ENCODE data around the gene INPP5F. TPM values are rescaled to one million over a fixed set of nuclear protein-coding genes. Genes with fewer than 3 reads are reported as not detected.

Gene INPP5F
- total RNA-seq, result 13.9 and 15.3 TPM in 2 replicates

- no peaks in the 10 kb centered on the region for H3K36me3 ChIP-seq (ENCODE audit: control insufficient read depth, insufficient read depth, low read length)
- H3K4me3 ChIP-seq (ENCODE audit: low read depth, low read length), result peak within 1 kb of the TSS; percentile 76
- peak; percentile 75 for DNase-seq (ENCODE audit: low read depth)
- no peak for TF ChIP-seq CTCF (IDR thresholded peaks at IDR 0.05; ENCODE audit: insufficient read depth, low read length, poor library complexity, severe bottlenecking)
- no peaks in the 10 kb centered on the region for H3K27me3 ChIP-seq (ENCODE audit: control insufficient read depth, insufficient read depth, low read length)
These were observed at the start of gene INPP5F for GRCh38 chr10:119725828-119726675. Gene INPP5F (plus strand): TSS chr10:119726050. CDS start chr10:119726263, 213 bp downstream.

GRCh38 chr10:119677126-119677525, 48.7 kb upstream of the INPP5F start:
- Histone ChIP-seq H3K27me3 (ENCODE audit: control insufficient read depth, insufficient read depth, low read length) (no peaks in the 10 kb centered on the region), H3K36me3 (ENCODE audit: control insufficient read depth, insufficient read depth, low read length) (peaks cover 3% of the 10 kb centered on the region), H3K4me3 (ENCODE audit: low read depth, low read length) (no peak overlapping the region)
- no peak for DNase-seq (ENCODE audit: low read depth)
- no peak for TF ChIP-seq CTCF (IDR thresholded peaks at IDR 0.05; ENCODE audit: insufficient read depth, low read length, poor library complexity, severe bottlenecking)

- no peak overlapping the region for H3K4me3 ChIP-seq (ENCODE audit: low read depth, low read length)
- TF ChIP-seq CTCF (IDR thresholded peaks at IDR 0.05; ENCODE audit: insufficient read depth, low read length, poor library complexity, severe bottlenecking), result no peak
- no peaks in the 10 kb centered on the region for H3K27me3 ChIP-seq (ENCODE audit: control insufficient read depth, insufficient read depth, low read length)
- no peaks in the 10 kb centered on the region for H3K36me3 ChIP-seq (ENCODE audit: control insufficient read depth, insufficient read depth, low read length)
- DNase-seq (ENCODE audit: low read depth), result no peak
These were observed 47.7 kb upstream of the INPP5F start for GRCh38 chr10:119677904-119678755.

- H3K27me3 ChIP-seq (ENCODE audit: control insufficient read depth, insufficient read depth, low read length), result no peaks in the 10 kb centered on the region
- no peaks in the 10 kb centered on the region for H3K36me3 ChIP-seq (ENCODE audit: control insufficient read depth, insufficient read depth, low read length)
- no peak for TF ChIP-seq CTCF (IDR thresholded peaks at IDR 0.05; ENCODE audit: insufficient read depth, low read length, poor library complexity, severe bottlenecking)
- no peak for DNase-seq (ENCODE audit: low read depth)
- H3K4me3 ChIP-seq (ENCODE audit: low read depth, low read length), result no peak overlapping the region
These were observed 46.4 kb upstream of the INPP5F start for GRCh38 chr10:119679480-119679829.

- DNase-seq (ENCODE audit: low read depth), result no peak
- H3K4me3 ChIP-seq (ENCODE audit: low read depth, low read length), result no peak overlapping the region
- no peaks in the 10 kb centered on the region for H3K27me3 ChIP-seq (ENCODE audit: control insufficient read depth, insufficient read depth, low read length)
- H3K36me3 ChIP-seq (ENCODE audit: control insufficient read depth, insufficient read depth, low read length), result no peaks in the 10 kb centered on the region
- no peak for TF ChIP-seq CTCF (IDR thresholded peaks at IDR 0.05; ENCODE audit: insufficient read depth, low read length, poor library complexity, severe bottlenecking)
These were observed 45.8 kb upstream of the INPP5F start for GRCh38 chr10:119680050-119680449.
